ENCODE results near the gene TLR9. TPM values are rescaled to one million over a fixed set of nuclear protein-coding genes. Genes with fewer than 3 reads are reported as not detected.

Gene TLR9
- total RNA-seq, 1 experiment from 2014 or later = not detected

DNA sequence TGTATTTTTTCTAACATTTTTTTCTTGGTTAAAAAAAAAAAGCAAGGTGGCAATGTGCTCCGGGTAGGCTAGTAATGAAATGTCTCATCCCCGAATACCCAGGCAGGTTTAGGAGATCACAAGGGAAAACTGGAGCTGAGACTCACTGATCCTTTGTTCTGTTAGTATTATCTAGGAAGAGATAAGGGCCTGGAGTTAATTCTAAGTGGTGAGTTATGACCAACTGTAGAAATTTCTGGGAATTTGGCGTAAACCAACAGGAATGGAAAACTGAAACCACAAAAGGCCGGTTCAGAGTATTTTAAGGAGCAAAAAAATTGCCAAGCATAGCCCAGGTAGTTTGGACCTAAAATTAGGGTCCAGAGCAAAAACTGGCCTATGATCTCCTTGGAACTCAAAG is 32.5 kb upstream of the TLR9 start:
- Histone ChIP-seq H2AFZ (ENCODE audit: low read length) (no peak overlapping the region), H3K4me1 (ENCODE audit: insufficient read depth, low read length) (no peaks in the 10 kb centered on the region), H3K4me2 (ENCODE audit: low read length) (no peak overlapping the region), H3K27me3 (ENCODE audit: low read length) (no peaks in the 10 kb centered on the region), H3K79me2 (ENCODE audit: low read length) (peaks cover 24% of the 10 kb centered on the region), H3K4me3 (ENCODE audit: low read length) (no peak overlapping the region), H3K36me3 (ENCODE audit: low read depth, low read length) (peaks cover 90% of the 10 kb centered on the region), H3K9ac (ENCODE audit: low read length) (no peak overlapping the region), H3K27ac (ENCODE audit: low read length) (no peak overlapping the region), H3K9me2 (replicated peaks; ENCODE audit: low read length) (no peaks in the 10 kb centered on the region), H4K20me1 (ENCODE audit: low read length) (peaks cover 7% of the 10 kb centered on the region; the same call in 1 of the 2 replicates), H3K9me3 (ENCODE audit: low read length) (no peaks in the 10 kb centered on the region), H3F3A (ENCODE audit: low read length, unreplicated experiment) (peaks cover 2% of the 10 kb centered on the region)
- no TSS peak for BruUV-seq (replicated peaks)
- intact Hi-C loops (cut with micrococcal nuclease) = no loop called here
- no peak for ATAC-seq
- TF ChIP-seq EZH2 (IDR thresholded peaks at IDR 0.05; ENCODE audit: low read length, unreplicated experiment) (no peak), EZH2phosphoT487 (IDR thresholded peaks at IDR 0.05; ENCODE audit: borderline replicate concordance, low read length) (no peak)
- TF ChIP-seq, protein P1, sequence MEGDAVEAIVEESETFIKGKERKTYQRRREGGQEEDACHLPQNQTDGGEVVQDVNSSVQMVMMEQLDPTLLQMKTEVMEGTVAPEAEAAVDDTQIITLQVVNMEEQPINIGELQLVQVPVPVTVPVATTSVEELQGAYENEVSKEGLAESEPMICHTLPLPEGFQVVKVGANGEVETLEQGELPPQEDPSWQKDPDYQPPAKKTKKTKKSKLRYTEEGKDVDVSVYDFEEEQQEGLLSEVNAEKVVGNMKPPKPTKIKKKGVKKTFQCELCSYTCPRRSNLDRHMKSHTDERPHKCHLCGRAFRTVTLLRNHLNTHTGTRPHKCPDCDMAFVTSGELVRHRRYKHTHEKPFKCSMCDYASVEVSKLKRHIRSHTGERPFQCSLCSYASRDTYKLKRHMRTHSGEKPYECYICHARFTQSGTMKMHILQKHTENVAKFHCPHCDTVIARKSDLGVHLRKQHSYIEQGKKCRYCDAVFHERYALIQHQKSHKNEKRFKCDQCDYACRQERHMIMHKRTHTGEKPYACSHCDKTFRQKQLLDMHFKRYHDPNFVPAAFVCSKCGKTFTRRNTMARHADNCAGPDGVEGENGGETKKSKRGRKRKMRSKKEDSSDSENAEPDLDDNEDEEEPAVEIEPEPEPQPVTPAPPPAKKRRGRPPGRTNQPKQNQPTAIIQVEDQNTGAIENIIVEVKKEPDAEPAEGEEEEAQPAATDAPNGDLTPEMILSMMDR (conservative IDR thresholded peaks at IDR 0.05; ENCODE audit: low read depth, low read length) = no peak
- ChIA-PET POLR2A (ENCODE audit: unreplicated experiment) (no interaction called here), CTCF (no interaction called here)
- no peak for DNase-seq

DNA sequence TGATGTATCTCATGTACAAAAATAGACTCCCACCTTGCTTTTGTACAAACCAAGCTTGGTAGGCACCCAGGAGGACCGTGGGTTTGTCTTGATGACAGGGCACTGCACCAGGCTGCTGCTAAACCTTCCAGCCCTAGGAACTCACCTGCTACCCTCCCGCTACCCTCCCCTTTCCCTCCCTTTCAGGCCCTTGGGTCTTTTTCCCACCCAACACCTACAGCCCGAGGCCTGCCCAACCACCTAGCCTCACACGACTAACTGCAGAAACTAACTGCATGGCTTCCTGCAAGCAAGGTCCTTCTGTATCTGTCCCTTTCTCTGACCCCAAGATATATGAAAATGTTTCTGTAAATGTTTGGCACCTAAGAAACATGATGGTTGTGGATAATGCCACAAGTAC is 31.2 kb upstream of the TLR9 start:
- H3K4me3 ChIP-seq (ENCODE audit: low read length) = no peak overlapping the region
- no peaks in the 10 kb centered on the region for H3K9me2 ChIP-seq (replicated peaks; ENCODE audit: low read length)
- H3K4me2 ChIP-seq (ENCODE audit: low read length) = no peak overlapping the region
- H3K4me1 ChIP-seq (ENCODE audit: insufficient read depth, low read length) = no peaks in the 10 kb centered on the region
- H3K27me3 ChIP-seq (ENCODE audit: low read length) = no peaks in the 10 kb centered on the region
- TF ChIP-seq EZH2phosphoT487 (IDR thresholded peaks at IDR 0.05; ENCODE audit: borderline replicate concordance, low read length) = no peak
- TF ChIP-seq, protein P1 (conservative IDR thresholded peaks at IDR 0.05; ENCODE audit: low read depth, low read length) = no peak
- peaks cover 2% of the 10 kb centered on the region for H3F3A ChIP-seq (ENCODE audit: low read length, unreplicated experiment)
- peaks cover 79% of the 10 kb centered on the region for H3K36me3 ChIP-seq (ENCODE audit: low read depth, low read length)
- H4K20me1 ChIP-seq (ENCODE audit: low read length) = no peaks in the 10 kb centered on the region; the same call in 1 of the 2 replicates
- no TSS peak for BruUV-seq (replicated peaks)
- no peak overlapping the region for H2AFZ ChIP-seq (ENCODE audit: low read length)
- ATAC-seq = no peak
- DNase-seq = no peak
- POLR2A ChIA-PET (ENCODE audit: unreplicated experiment) = no interaction called here
- no peaks in the 10 kb centered on the region for H3K9me3 ChIP-seq (ENCODE audit: low read length)
- CTCF ChIA-PET = no interaction called here
- H3K79me2 ChIP-seq (ENCODE audit: low read length) = peaks cover 11% of the 10 kb centered on the region
- H3K27ac ChIP-seq (ENCODE audit: low read length) = no peak overlapping the region
- intact Hi-C loops (cut with micrococcal nuclease) = no loop called here
- H3K9ac ChIP-seq (ENCODE audit: low read length) = no peak overlapping the region

DNA sequence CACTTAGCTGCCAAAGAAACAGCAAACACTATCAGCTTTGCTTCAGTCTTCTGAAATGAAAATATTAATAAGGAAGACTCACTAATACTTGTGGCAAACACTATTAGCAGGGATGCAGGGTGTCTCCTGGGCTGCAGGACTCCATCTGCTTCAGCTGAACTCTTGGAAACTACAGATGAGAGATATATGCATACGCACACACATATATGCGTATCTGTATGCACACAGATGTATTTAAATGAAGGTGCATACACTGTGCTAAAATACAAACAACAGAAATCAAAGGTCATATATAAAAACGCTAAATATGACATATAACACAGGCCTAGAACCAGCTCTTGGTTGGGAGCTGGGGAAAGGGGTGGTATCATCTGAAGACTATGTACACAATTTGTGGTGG is 30.7 kb upstream of the TLR9 start:
- no peak overlapping the region for H3K9ac ChIP-seq (ENCODE audit: low read length)
- no peak overlapping the region for H3K4me2 ChIP-seq (ENCODE audit: low read length)
- peaks cover 7% of the 10 kb centered on the region; the same call in 1 of the 2 replicates for H3K79me2 ChIP-seq (ENCODE audit: low read length)
- no peak overlapping the region for H3K27ac ChIP-seq (ENCODE audit: low read length)
- H3K9me3 ChIP-seq (ENCODE audit: low read length) = no peaks in the 10 kb centered on the region
- no peak overlapping the region for H2AFZ ChIP-seq (ENCODE audit: low read length)
- CTCF ChIA-PET = no interaction called here
- no peak overlapping the region for H3K4me3 ChIP-seq (ENCODE audit: low read length)
- POLR2A ChIA-PET (ENCODE audit: unreplicated experiment) = no interaction called here
- no peaks in the 10 kb centered on the region for H3K27me3 ChIP-seq (ENCODE audit: low read length)
- DNase-seq (no peak), ATAC-seq (no peak)
- H3K9me2 ChIP-seq (replicated peaks; ENCODE audit: low read length) = no peaks in the 10 kb centered on the region
- H4K20me1 ChIP-seq (ENCODE audit: low read length) = no peaks in the 10 kb centered on the region
- TF ChIP-seq EZH2 (IDR thresholded peaks at IDR 0.05; ENCODE audit: low read length, unreplicated experiment) = no peak
- TF ChIP-seq EZH2phosphoT487 (IDR thresholded peaks at IDR 0.05; ENCODE audit: borderline replicate concordance, low read length) = no peak
- TF ChIP-seq, protein P1 (conservative IDR thresholded peaks at IDR 0.05; ENCODE audit: low read depth, low read length) = no peak
- no peaks in the 10 kb centered on the region for H3K4me1 ChIP-seq (ENCODE audit: insufficient read depth, low read length)
- H3F3A ChIP-seq (ENCODE audit: low read length, unreplicated experiment) = peaks cover 2% of the 10 kb centered on the region
- BruUV-seq (replicated peaks) = no TSS peak
- peaks cover 74% of the 10 kb centered on the region for H3K36me3 ChIP-seq (ENCODE audit: low read depth, low read length)
- intact Hi-C loops (cut with micrococcal nuclease) = no loop called here
